Measurements from ENCODE around the gene OR10G7.

DNA sequence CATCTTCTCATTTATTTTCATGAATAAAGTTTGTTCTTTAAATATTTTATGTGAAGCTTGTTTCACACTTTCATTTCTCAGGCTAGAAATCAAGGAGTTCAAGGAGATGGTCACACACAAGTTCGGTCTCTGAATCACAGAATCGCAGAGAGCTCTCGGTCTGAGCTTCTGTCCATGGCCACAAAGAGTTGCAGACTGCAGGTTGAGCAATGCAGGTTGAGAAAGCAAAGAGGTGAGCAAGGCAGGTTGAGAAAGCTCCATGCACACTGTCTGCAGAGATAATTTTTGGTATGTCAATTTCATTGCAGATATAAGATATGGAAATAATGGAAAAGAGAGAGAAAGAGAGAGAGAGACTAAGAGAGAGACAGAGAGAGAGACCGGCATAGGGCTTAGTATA, 41.2 kb upstream of the OR10G7 start:
- no peak for TF ChIP-seq EZH2 (IDR thresholded peaks at IDR 0.05; ENCODE audit: low read length, missing control alignments)
- TF ChIP-seq, protein P1, sequence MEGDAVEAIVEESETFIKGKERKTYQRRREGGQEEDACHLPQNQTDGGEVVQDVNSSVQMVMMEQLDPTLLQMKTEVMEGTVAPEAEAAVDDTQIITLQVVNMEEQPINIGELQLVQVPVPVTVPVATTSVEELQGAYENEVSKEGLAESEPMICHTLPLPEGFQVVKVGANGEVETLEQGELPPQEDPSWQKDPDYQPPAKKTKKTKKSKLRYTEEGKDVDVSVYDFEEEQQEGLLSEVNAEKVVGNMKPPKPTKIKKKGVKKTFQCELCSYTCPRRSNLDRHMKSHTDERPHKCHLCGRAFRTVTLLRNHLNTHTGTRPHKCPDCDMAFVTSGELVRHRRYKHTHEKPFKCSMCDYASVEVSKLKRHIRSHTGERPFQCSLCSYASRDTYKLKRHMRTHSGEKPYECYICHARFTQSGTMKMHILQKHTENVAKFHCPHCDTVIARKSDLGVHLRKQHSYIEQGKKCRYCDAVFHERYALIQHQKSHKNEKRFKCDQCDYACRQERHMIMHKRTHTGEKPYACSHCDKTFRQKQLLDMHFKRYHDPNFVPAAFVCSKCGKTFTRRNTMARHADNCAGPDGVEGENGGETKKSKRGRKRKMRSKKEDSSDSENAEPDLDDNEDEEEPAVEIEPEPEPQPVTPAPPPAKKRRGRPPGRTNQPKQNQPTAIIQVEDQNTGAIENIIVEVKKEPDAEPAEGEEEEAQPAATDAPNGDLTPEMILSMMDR (conservative IDR thresholded peaks at IDR 0.05 in 1 of 2, IDR thresholded peaks at IDR 0.05 in 1 of 2; ENCODE audit: low read depth in 1 of 2, low read length in 2 of 2), result no peak
